ENCODE data around the gene STK24.

Gene STK24

DNA sequence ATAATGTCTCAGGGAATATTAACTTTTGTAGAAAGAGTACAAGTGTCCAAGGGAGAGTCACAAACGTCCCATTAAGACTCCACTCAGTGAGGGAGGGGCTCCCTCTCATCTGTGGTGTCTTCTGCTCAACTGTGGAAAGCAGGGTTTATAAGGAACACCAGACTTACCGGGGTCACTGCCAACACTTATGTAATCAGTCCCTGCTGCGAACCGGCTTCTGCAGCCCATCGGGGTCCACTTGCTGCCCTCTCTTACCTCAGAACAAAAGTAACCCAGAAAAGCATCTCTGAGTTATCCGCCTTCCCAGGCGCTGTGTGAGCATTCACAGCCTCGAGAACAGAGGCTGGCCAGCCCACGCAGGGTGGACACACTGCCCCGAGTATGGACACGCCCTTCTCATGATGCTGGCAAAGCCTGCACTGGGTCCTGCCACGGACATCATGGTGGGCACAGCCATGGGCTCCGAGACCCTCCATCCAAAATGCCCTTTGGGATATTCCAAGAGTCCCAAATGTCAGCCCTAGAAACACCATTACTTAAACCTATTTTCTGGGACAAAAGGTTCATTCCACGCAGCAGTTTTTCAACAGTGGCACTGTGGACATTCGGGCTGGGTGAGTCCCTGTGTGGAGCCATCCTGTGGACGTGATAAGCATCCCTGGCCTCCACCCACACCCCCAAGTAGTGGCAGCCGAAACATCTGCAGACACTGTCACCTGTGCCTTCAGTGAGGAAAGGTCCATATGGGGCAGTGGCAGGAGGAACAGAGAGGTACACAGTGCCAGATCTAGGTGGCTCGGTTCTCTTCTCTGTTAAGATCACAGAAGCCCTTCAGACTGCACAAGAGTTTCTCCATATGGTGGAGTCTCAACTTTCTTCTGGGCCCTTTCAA is 63.9 kb downstream of the STK24 start:
- Mint-ChIP-seq H3K27ac (no peak overlapping the region), H3K27me3 (no peaks in the 10 kb centered on the region), H3K4me3 (no peak overlapping the region), H3K9me3 (no peaks in the 10 kb centered on the region), H3K4me1 (peaks cover 79% of the 10 kb centered on the region), H3K36me3 (peaks cover 45% of the 10 kb centered on the region)
- no peak for DNase-seq
- CTCF ChIA-PET: no interaction called here

DNA sequence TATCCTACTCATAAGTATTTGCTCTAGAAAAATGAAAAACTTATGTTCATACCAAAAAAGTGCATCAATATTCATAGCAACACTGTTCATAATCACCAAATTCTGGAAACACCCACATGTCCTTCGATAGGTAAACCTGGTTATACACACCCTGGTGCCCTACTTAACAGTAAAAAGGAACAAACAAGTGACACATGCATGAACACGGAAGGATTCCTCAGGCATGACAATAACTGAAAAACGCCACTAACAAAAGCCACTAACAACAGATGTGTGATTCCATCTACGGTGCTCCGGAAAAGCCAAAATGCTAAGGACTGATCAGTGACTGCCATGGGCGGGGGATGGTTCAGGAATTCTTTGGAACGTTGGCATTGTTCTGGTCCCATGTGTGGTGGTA is 65.5 kb downstream of the STK24 start:
- H3K4me3 Mint-ChIP-seq: no peak overlapping the region
- CTCF ChIA-PET: no interaction called here
- H3K27me3 Mint-ChIP-seq: no peaks in the 10 kb centered on the region
- H3K9me3 Mint-ChIP-seq: no peaks in the 10 kb centered on the region
- H3K27ac Mint-ChIP-seq: no peak overlapping the region
- peaks cover 72% of the 10 kb centered on the region for H3K4me1 Mint-ChIP-seq
- no peak for DNase-seq
- peaks cover 35% of the 10 kb centered on the region for H3K36me3 Mint-ChIP-seq

DNA sequence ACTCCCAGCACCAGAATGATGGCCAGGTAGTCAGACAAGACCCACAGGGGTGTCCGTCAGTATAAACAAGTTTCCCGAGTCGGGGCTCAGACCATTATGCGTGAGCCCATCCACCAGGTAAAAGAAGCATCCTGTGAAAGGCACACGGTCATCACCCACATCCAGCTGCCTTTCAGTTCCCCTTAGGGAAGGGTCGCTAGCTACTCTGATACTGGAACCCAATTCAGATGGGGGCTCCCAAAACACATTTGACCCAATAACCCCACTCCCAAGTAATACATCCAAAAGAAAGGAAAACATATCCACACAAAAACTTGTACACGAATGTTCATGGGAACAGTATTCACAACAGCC is 66.8 kb downstream of the STK24 start:
- Mint-ChIP-seq H3K4me1 (peaks cover 73% of the 10 kb centered on the region), H3K4me3 (no peak overlapping the region), H3K27me3 (no peaks in the 10 kb centered on the region), H3K36me3 (peaks cover 37% of the 10 kb centered on the region), H3K27ac (peak overlapping the region; percentile 85), H3K9me3 (no peaks in the 10 kb centered on the region)
- CTCF ChIA-PET: interaction anchor here (0.6 kb wide), 1 partner anchor 40 kb away, joined by 4 read pairs; no protein-coding TSS in a partner anchor
- no peak for DNase-seq

DNA sequence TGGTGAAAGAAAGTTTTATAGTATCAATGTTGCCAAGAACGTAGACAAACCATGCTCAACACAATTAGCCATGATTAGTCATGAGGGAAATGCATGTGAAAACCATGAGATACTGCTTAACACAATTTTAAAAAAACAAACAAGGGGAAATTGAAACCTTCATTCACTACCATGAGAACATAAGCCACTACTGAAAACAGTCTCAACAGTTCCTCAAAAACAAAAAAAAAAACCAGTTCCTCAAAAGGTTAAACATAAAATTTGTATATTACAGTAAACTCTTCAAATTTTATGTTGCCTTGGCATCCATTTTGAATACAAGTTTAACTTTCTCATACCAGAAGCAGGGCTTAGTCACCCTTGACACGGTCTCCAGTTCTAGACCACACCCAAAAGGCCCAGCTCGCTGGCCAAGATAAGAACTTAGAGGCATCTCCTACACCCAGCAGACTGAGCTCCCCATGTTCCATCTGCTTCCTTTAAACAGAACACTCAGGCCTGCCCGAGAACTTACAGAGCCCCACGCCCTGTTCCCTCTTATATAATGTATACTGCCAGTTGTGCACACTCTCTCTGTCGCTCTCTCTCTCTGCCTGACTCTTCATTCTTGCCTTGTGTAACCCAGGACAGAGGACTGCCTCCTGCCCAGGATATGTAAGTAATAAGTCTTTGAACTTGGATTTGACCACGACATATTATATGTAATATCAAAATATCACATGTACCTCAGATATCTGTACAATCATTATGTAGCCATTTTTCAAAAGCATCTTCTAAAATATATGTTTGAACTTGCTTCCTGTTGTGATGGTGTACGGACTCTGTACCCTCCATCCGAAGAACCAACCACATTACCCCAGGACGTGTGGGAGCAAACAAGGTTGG is 67.4 kb downstream of the STK24 start:
- peak; percentile 45 for DNase-seq
- peak overlapping the region; percentile 85 for H3K27ac Mint-ChIP-seq
- no peak overlapping the region for H3K4me3 Mint-ChIP-seq
- CTCF ChIA-PET: interaction anchor here (0.9 kb wide), 1 partner anchor 56 kb away, joined by 3 read pairs; no protein-coding TSS in a partner anchor
- peaks cover 39% of the 10 kb centered on the region for H3K36me3 Mint-ChIP-seq
- H3K9me3 Mint-ChIP-seq: no peaks in the 10 kb centered on the region
- H3K4me1 Mint-ChIP-seq: peaks cover 75% of the 10 kb centered on the region
- H3K27me3 Mint-ChIP-seq: no peaks in the 10 kb centered on the region

DNA sequence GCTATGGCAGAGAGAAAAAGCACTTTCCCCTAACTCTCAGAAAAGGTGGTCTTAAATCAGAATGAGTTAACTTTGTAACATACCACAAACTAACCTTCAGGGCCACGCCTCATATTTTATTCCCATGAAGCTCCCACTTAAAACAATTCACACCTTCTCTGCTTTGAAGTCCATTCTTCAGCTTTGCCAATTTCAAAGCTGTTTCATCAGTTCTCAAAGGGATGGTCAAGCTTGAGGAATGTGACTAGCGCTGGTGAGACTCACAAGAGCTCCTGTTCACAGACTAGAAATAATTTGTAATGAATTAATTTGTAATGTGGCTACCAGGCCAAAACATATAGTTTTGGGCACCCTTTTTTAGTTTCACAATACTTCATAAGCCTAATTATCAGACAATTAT is 68.2 kb downstream of the STK24 start:
- no peak overlapping the region for H3K4me3 Mint-ChIP-seq
- no peak overlapping the region for H3K27ac Mint-ChIP-seq

DNA sequence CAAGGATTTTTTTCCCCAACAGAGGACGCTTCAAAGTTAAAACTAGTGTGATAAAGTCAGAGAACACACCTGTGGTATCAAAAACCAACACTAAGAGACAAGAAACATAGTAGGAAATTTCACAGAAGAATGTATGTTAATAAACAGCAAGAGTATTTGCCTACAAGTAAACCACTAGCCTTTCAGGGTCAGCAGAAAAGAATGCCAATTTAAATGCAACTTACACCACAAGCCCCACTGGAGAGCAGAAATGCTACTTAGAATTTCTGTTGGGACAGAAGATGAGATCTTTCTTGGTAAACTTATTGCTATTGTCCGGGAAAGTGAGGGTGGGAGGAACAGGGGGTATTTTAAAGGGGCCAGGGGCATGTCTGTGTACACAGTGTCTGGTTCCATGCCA is 68.6 kb downstream of the STK24 start:
- peaks cover 40% of the 10 kb centered on the region for H3K36me3 Mint-ChIP-seq
- no peak for DNase-seq
- no peaks in the 10 kb centered on the region for H3K27me3 Mint-ChIP-seq
- no peak overlapping the region for H3K4me3 Mint-ChIP-seq
- H3K27ac Mint-ChIP-seq: peak overlapping the region; percentile 73
- H3K9me3 Mint-ChIP-seq: no peaks in the 10 kb centered on the region
- peaks cover 75% of the 10 kb centered on the region for H3K4me1 Mint-ChIP-seq
- CTCF ChIA-PET: interaction anchor here (0.6 kb wide), 1 partner anchor 55 kb away, joined by 3 read pairs; no protein-coding TSS in a partner anchor

More for the DNA sequence above, 68.2 kb downstream of the STK24 start:
- peaks cover 75% of the 10 kb centered on the region for H3K4me1 Mint-ChIP-seq
- CTCF ChIA-PET: interaction anchor here (0.6 kb wide), 1 partner anchor 55 kb away, joined by 3 read pairs; no protein-coding TSS in a partner anchor
- no peaks in the 10 kb centered on the region for H3K9me3 Mint-ChIP-seq
- DNase-seq: no peak
- no peaks in the 10 kb centered on the region for H3K27me3 Mint-ChIP-seq
- peaks cover 41% of the 10 kb centered on the region for H3K36me3 Mint-ChIP-seq

DNA sequence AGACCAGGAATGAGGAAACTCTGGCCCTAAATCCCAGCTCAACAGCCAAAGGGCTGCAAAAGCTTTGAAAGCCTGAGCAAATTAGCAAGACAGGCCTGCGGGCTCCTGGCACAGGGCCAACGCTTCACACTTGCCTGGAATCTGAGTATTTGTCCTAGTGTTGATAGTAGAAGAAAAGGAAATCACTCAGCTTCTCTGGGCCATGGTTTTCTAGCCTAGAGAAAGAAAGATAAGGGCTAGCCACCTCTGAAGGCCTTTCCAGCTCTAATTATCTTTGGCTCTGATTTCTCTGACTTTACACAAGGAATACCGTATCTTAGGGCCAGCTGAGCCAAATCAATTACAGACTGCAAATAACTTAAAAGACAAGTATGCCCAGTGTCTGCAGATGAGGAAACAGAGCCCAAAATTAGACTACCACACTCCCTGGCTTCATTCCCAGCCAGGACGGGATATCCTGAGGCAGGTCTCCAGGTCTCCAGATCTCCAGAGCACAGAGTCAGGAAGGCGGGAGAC is 69.6 kb downstream of the STK24 start:
- Mint-ChIP-seq H3K27ac (no peak overlapping the region), H3K4me1 (peaks cover 77% of the 10 kb centered on the region), H3K4me3 (no peak overlapping the region), H3K27me3 (no peaks in the 10 kb centered on the region), H3K9me3 (no peaks in the 10 kb centered on the region), H3K36me3 (peaks cover 40% of the 10 kb centered on the region)
- no peak for DNase-seq
- CTCF ChIA-PET: interaction anchor here (1.1 kb wide), 1 partner anchor 12 kb away, joined by 3 read pairs; no protein-coding TSS in a partner anchor

DNA sequence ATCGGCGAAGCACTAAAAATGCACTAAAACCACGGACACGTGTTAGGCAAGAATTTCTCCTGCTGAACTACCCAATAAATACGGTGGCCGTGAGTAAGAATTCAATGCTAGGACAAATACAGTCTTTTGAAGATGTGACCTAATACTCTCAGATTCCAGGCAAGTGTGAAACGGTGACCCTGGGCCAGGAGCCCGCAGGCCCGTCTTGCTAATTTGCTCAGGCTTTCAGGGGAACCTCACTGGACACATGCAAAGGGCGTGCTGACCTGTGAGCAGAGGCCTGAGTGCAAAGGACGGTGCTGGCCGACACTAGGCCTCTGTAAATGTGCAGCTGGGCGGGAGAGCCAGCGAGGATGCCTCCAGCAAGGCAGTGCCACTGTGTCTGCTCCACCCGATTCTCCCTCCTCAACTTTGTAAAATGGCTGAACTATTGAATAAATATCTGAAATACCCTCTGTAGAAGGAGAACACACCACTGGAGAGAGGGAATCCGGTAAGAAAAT is 70.1 kb downstream of the STK24 start:
- CTCF ChIA-PET: interaction anchor here (1.1 kb wide), 1 partner anchor 12 kb away, joined by 3 read pairs; no protein-coding TSS in a partner anchor

DNA sequence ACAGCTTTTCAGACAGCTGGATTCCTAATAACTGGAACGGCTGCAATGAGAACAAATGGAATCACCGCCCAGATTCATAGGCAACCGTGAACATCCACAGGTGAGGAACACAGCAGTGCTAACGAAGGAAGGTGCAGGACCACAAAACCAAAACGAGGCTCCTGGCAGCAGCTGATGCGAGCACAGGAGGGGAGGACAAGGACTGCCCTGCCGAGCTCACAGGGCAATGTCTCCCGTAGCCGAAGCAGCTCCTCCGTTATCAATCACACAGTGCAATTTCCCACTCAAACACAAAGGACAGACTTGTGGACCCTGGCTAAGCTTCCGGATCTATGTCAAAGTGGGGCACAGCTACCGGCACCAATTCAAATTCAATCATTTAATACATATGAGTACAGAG is 70.6 kb downstream of the STK24 start:
- Mint-ChIP-seq H3K4me1 (peaks cover 79% of the 10 kb centered on the region), H3K36me3 (peaks cover 34% of the 10 kb centered on the region), H3K4me3 (no peak overlapping the region), H3K27me3 (no peaks in the 10 kb centered on the region), H3K27ac (no peak overlapping the region), H3K9me3 (no peaks in the 10 kb centered on the region)
- DNase-seq: no peak
- CTCF ChIA-PET: interaction anchor here (1.1 kb wide), 1 partner anchor 146 kb away, joined by 3 read pairs; no protein-coding TSS in a partner anchor

More for the DNA sequence above, 70.1 kb downstream of the STK24 start:
- H3K36me3 Mint-ChIP-seq: peaks cover 37% of the 10 kb centered on the region
- no peak overlapping the region for H3K27ac Mint-ChIP-seq
- no peaks in the 10 kb centered on the region for H3K27me3 Mint-ChIP-seq
- H3K4me1 Mint-ChIP-seq: peaks cover 77% of the 10 kb centered on the region
- no peak for DNase-seq
- no peak overlapping the region for H3K4me3 Mint-ChIP-seq
- H3K9me3 Mint-ChIP-seq: no peaks in the 10 kb centered on the region

DNA sequence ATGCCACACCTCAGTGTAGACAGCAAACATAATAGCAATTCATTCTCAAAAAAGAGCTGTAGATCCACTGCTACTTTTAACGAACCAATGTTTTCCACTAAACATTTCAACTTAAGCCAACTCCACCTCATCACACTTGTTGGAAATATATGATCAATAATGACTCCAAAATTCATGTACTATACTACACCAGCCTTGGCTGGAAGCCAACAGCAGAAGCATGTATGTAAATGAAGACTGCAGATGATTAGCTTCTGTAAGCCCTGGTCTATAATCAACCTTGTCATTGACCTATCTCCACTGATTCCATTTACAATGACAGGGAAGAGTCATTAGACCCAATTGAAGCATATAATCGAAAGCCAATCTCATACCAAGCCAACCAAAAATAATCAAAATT is 71.7 kb downstream of the STK24 start:
- no peak for DNase-seq
- Mint-ChIP-seq H3K36me3 (peaks cover 28% of the 10 kb centered on the region), H3K9me3 (no peaks in the 10 kb centered on the region), H3K4me3 (no peak overlapping the region), H3K27me3 (no peaks in the 10 kb centered on the region), H3K4me1 (peaks cover 74% of the 10 kb centered on the region), H3K27ac (no peak overlapping the region)
- CTCF ChIA-PET: interaction anchor here (1.2 to 2.0 kb wide), 4 partner anchors 12 to 60 kb away, joined by 3 to 6 read pairs (median 4); no protein-coding TSS in a partner anchor

DNA sequence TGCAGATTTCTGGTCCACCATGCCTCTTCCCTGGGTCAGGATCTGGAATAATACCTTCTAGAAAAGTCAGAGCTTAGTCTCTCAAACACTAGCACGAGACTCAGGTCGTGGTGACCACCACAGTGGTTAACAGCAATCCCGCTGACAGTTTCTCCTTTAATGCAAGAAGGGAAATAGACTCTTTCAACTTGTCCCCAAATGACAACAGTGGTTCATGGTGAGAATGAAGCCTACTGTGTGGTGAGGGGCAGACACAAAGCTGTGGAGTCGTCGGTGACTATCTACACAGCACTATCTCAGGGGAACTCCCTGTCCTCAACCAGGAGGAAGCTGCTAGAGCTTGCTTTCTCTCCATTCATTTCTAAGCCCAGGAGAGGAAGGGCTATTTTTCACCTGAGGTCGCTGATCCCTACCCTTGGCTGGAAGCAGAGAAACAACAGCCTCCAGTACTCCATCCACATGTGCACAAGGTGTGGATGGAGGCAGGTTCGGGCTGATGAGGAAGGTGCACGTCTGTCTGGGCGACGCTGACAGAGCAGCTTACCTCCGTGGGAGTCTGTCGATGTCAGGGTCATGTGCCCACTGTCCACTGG is 72.4 kb downstream of the STK24 start:
- CTCF ChIA-PET: interaction anchor here (1.2 to 2.0 kb wide), 5 partner anchors 13 to 59 kb away, joined by 3 to 7 read pairs (median 6); no protein-coding TSS in a partner anchor
- Mint-ChIP-seq H3K4me1 (peaks cover 67% of the 10 kb centered on the region), H3K36me3 (peaks cover 28% of the 10 kb centered on the region), H3K4me3 (no peak overlapping the region), H3K9me3 (no peaks in the 10 kb centered on the region), H3K27ac (peak overlapping the region; percentile 68), H3K27me3 (no peaks in the 10 kb centered on the region)
- no peak for DNase-seq

DNA sequence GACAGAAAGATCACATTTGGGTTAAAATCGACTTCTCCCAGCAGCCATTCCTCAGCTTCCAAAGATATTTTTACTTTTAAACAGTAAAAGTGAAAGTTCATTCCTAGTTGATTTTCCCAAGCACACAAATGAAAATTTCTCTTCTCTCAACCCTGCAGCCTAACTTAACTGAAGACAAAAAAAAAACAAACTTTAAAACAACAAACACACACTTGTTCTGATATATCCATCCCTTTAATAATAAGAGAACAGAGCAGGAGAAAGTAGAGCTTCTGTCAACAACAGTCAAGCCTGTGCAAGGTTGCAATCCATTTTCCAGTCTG is 72.9 kb downstream of the STK24 start:
- Mint-ChIP-seq H3K4me1 (peaks cover 62% of the 10 kb centered on the region), H3K36me3 (peaks cover 28% of the 10 kb centered on the region), H3K27me3 (no peaks in the 10 kb centered on the region), H3K4me3 (no peak overlapping the region), H3K9me3 (no peaks in the 10 kb centered on the region), H3K27ac (peak overlapping the region; percentile 68)
- CTCF ChIA-PET: interaction anchor here (1.2 to 2.0 kb wide), 5 partner anchors 13 to 59 kb away, joined by 3 to 7 read pairs (median 6); no protein-coding TSS in a partner anchor
- DNase-seq: no peak

DNA sequence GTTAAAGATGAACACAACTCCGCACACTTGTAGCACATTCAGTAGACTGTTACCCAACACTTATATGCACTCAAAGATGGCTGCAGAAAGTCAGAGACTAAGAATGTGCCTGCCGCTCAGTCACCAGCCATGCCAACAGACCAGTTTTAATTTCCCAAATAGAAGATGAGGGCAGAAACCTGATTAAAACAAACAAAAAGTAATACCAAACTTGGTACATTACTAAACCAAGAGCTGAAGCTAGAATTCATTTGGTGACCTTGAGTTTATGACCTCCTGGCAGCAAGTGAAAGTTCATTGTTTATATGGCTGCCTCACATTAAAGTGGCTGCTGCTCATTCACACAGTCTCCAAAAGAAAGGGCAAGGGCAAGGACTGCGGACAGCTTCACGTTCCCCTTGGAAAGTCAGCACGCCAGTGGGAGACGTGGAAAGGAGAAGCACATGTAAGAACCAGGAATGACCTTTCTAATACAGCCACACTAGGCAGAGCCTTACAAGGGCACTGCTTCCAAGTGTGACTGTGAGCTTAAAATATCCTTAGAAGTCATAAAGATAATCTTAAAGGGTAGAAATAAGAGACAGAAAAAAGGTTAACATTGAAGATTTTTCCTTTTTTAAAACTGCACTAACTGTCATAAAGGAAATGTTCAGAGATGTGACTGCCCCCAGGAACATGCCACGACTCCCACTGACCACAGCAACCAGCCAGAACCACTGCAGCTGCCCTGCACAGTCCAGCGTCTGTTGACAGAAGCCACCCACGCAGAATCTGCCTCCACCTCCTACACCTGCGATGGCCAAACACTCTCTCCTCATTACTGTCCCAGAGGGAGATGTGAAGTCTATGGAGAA is 73.5 kb downstream of the STK24 start:
- H3K36me3 Mint-ChIP-seq: peaks cover 28% of the 10 kb centered on the region
- H3K4me1 Mint-ChIP-seq: peaks cover 56% of the 10 kb centered on the region

More for the DNA sequence above, 73.5 kb downstream of the STK24 start:
- H3K9me3 Mint-ChIP-seq: no peaks in the 10 kb centered on the region
- no peak overlapping the region for H3K27ac Mint-ChIP-seq
- no peaks in the 10 kb centered on the region for H3K27me3 Mint-ChIP-seq
- H3K4me3 Mint-ChIP-seq: no peak overlapping the region
- DNase-seq: no peak
- CTCF ChIA-PET: interaction anchor here (1.6 to 2.0 kb wide), 3 partner anchors 19 to 58 kb away, joined by 6 to 7 read pairs (median 6); no protein-coding TSS in a partner anchor
